SU-DHL-6 (cell line): Measurements from ENCODE around the gene MERTK.

Source experiments
- H2AFZ ChIP-seq: fragments of 200-600 bp; sonication (generic); 2 replicates; pipeline ENCODE4 v1.6.1; 2014; ENCODE audit warnings: low read depth, mild to moderate bottlenecking, moderate library complexity, mixed read lengths, antibody characterized with exemption, low read length; ENCODE audit not compliant: severe bottlenecking
- H3F3A ChIP-seq: fragments of 200-600 bp; shearing (Covaris generic); 2 replicates; pipeline ENCODE4 v1.6.0; 2016; ENCODE audit warnings: antibody characterized with exemption, mild to moderate bottlenecking; ENCODE audit not compliant: insufficient read depth
- H3K27ac ChIP-seq: fragments of 200-600 bp; sonication (generic); 2 replicates; pipeline ENCODE4 v1.5.1; 2016; ENCODE audit warnings: low read depth, mild to moderate bottlenecking, low read length, moderate library complexity, mixed read lengths
- H3K27me3 ChIP-seq: fragments of 200-600 bp; sonication (generic), shearing (Covaris generic); 2 replicates; pipeline ENCODE4 v1.6.0; 2014; ENCODE audit warnings: mild to moderate bottlenecking, low read length
- H3K36me3 ChIP-seq: fragments of 200-600 bp; sonication (generic); 2 replicates; pipeline ENCODE4 v1.6.1; 2014; ENCODE audit warnings: mild to moderate bottlenecking, low read length, mixed read lengths
- H3K4me2 ChIP-seq: fragments of 300-600, 200-600 bp; shearing (Covaris generic), sonication (generic); 2 replicates; pipeline ENCODE4 v1.6.0; 2014; ENCODE audit warnings: low read length, low read depth, mild to moderate bottlenecking; ENCODE audit not compliant: poor library complexity, severe bottlenecking
- H3K4me3 ChIP-seq: fragments of 200-600 bp; sonication (generic); 2 replicates; pipeline ENCODE4 v1.5.1; 2014; ENCODE audit warnings: antibody characterized with exemption, low read length, mild to moderate bottlenecking, mixed read lengths; ENCODE audit not compliant: insufficient read depth, poor library complexity, severe bottlenecking
- H3K79me2 ChIP-seq: fragments of 200-600 bp; sonication (generic); 2 replicates; pipeline ENCODE4 v1.6.1; 2014; ENCODE audit warnings: mild to moderate bottlenecking, low read length, moderate library complexity; ENCODE audit not compliant: insufficient read depth
- H3K9ac ChIP-seq: fragments of 200-600 bp; sonication (generic); 2 replicates; pipeline ENCODE4 v1.7.0; 2014; ENCODE audit warnings: mild to moderate bottlenecking, low read length
- H3K9me2 ChIP-seq: fragments of 200-600 bp; sonication (generic); replicated peaks from 2 replicates; pipeline ENCODE4 v1.6.1; 2014; ENCODE audit warnings: low read length; ENCODE audit not compliant: insufficient read depth
- H3K9me3 ChIP-seq: fragments of 200-600 bp; sonication (generic); 2 replicates; pipeline ENCODE4 v1.6.1; 2014; ENCODE audit warnings: low read length, mixed read lengths; ENCODE audit not compliant: insufficient read depth
- H4K20me1 ChIP-seq: fragments of 200-600 bp; sonication (generic); 2 replicates; pipeline ENCODE4 v1.6.1; 2014; ENCODE audit warnings: low read depth, mild to moderate bottlenecking, antibody characterized with exemption, low read length, moderate library complexity, mixed read lengths
- CTCF ChIP-seq: fragments of 200-600 bp; sonication (generic); IDR thresholded peaks from one replicate; pipeline ENCODE4 v1.5.1; 2017; ENCODE audit warnings: antibody characterized with exemption, mild to moderate bottlenecking, low read length, moderate library complexity; ENCODE audit not compliant: insufficient read depth, poor library complexity, severe bottlenecking
- EZH2phosphoT487 ChIP-seq: fragments of 200-600 bp; sonication (generic), shearing (Covaris generic); conservative IDR thresholded peaks from 2 replicates; pipeline ENCODE4 v1.6.1; 2018; ENCODE audit warnings: mild to moderate bottlenecking, antibody characterized with exemption, low read length, moderate library complexity, mixed read lengths

The MERTK gene

GRCh38 chr2:111984213-111984604, 85.8 kb downstream of the MERTK start:
- Histone ChIP-seq H2AFZ (no peak overlapping the region), H3F3A (no peaks in the 10 kb centered on the region), H3K27me3 (no peaks in the 10 kb centered on the region), H3K4me3 (no peak overlapping the region), H3K27ac (no peak overlapping the region), H3K36me3 (no peaks in the 10 kb centered on the region), H3K9ac (no peak overlapping the region), H3K9me3 (no peaks in the 10 kb centered on the region), H3K9me2 (no peaks in the 10 kb centered on the region), H3K4me2 (no peak overlapping the region), H4K20me1 (no peaks in the 10 kb centered on the region), H3K79me2 (no peaks in the 10 kb centered on the region)
- TF ChIP-seq CTCF (no peak), EZH2phosphoT487 (no peak)

- no peak overlapping the region for H3K9ac ChIP-seq
- no peak overlapping the region for H3K27ac ChIP-seq
- no peak for TF ChIP-seq EZH2phosphoT487
- TF ChIP-seq CTCF, result no peak
- H3K4me3 ChIP-seq, result no peak overlapping the region
- H4K20me1 ChIP-seq, result no peaks in the 10 kb centered on the region
- no peaks in the 10 kb centered on the region for H3K9me3 ChIP-seq
- H3F3A ChIP-seq, result no peaks in the 10 kb centered on the region
- no peaks in the 10 kb centered on the region for H3K36me3 ChIP-seq
- H2AFZ ChIP-seq, result no peak overlapping the region
- no peaks in the 10 kb centered on the region for H3K9me2 ChIP-seq
- H3K4me2 ChIP-seq, result no peak overlapping the region
- no peaks in the 10 kb centered on the region for H3K79me2 ChIP-seq
- H3K27me3 ChIP-seq, result no peaks in the 10 kb centered on the region
Observed at GRCh38 chr2:111985514-111985913, 87.1 kb downstream of the MERTK start.

- Histone ChIP-seq H2AFZ (no peak overlapping the region), H3K27ac (no peak overlapping the region), H3F3A (no peaks in the 10 kb centered on the region), H4K20me1 (no peaks in the 10 kb centered on the region), H3K36me3 (no peaks in the 10 kb centered on the region), H3K79me2 (no peaks in the 10 kb centered on the region), H3K27me3 (no peaks in the 10 kb centered on the region), H3K4me3 (no peak overlapping the region), H3K9me2 (no peaks in the 10 kb centered on the region), H3K9ac (no peak overlapping the region), H3K4me2 (no peak overlapping the region), H3K9me3 (no peaks in the 10 kb centered on the region)
- TF ChIP-seq CTCF (no peak), EZH2phosphoT487 (no peak)
Observed at GRCh38 chr2:111986116-111986900, 87.9 kb downstream of the MERTK start.
